MCF 10A (cell line): ENCODE results near the gene UCN3. TPM values are rescaled to one million over a fixed set of nuclear protein-coding genes. Genes with fewer than 3 reads are reported as not detected.

Experiments used
- BruUV-seq: library from RNA; stranded (reverse); fragments of 400-500 nt; replicated peaks from 2 replicates; lab custom pipeline; 2021; lab: Mats Ljungman, UMichigan
- CTCF ChIA-PET: fragments of 300-600 bp; sonication (Branson Sonifier 250); formaldehyde crosslinking; extraction: SDS; loops from one replicate; lab custom pipeline; 2021; ENCODE audit warnings: antibody characterized with exemption, inconsistent platforms; lab: Yijun Ruan, JAX
- POLR2A ChIA-PET: fragments of 300-600, 350-650 bp; sonication (Branson Sonifier 250); formaldehyde crosslinking; extraction: SDS; loops from one replicate; lab custom pipeline; 2020; ENCODE audit warnings: antibody characterized with exemption, inconsistent platforms; lab: Yijun Ruan, JAX
- DNase-seq: peaks from one replicate; pipeline ENCODE4 v3.0.0-alpha.2; 2018; ENCODE audit not compliant: unreplicated experiment
- H3K27ac Mint-ChIP-seq: one replicate; pipeline ENCODE4 v1.8.0; 2022; ENCODE audit warnings: mild to moderate bottlenecking, low read depth, mixed read lengths; ENCODE audit not compliant: unreplicated experiment
- H3K27me3 Mint-ChIP-seq: one replicate; pipeline ENCODE4 v1.8.0; 2022; ENCODE audit warnings: mixed read lengths; ENCODE audit not compliant: insufficient read depth, unreplicated experiment
- H3K36me3 Mint-ChIP-seq: one replicate; pipeline ENCODE4 v1.8.0; 2022; ENCODE audit warnings: mild to moderate bottlenecking, moderate library complexity, mixed read lengths; ENCODE audit not compliant: insufficient read depth, unreplicated experiment
- H3K4me1 Mint-ChIP-seq: one replicate; pipeline ENCODE4 v1.8.0; 2022; ENCODE audit warnings: mixed read lengths; ENCODE audit not compliant: insufficient read depth, unreplicated experiment
- H3K4me3 Mint-ChIP-seq: one replicate; pipeline ENCODE4 v1.8.0; 2022; ENCODE audit warnings: mild to moderate bottlenecking, moderate library complexity, mixed read lengths; ENCODE audit not compliant: unreplicated experiment
- H3K9me3 Mint-ChIP-seq: one replicate; pipeline ENCODE4 v1.8.0; 2022; ENCODE audit warnings: mixed read lengths; ENCODE audit not compliant: unreplicated experiment
- CTCF ChIP-seq: fragments of 200-600 bp; IDR thresholded peaks from one replicate; pipeline ENCODE4 v1.8.0; 2022; ENCODE audit warnings: antibody characterized with exemption, mild to moderate bottlenecking; ENCODE audit not compliant: unreplicated experiment
- intact Hi-C: fragments of 100-400 bp; cut with micrococcal nuclease; formaldehyde crosslinking; loops from 2 replicates; pipeline ENCODE4 v1.14.1; 2022
- total RNA-seq: library from RNA; stranded (reverse); gene quantifications from 2 replicates; pipeline ENCODE4 v1.2.3, GENCODE V29; 2022

UCN3 gene
- total RNA-seq, 1 experiment from 2014 or later: not detected

- DNase-seq: no peak
- H3K4me1 Mint-ChIP-seq: no peaks in the 10 kb centered on the region
- intact Hi-C loops: no loop called here
- no peak overlapping the region for H3K4me3 Mint-ChIP-seq
- CTCF ChIA-PET: interaction anchor here (0.6 to 2.5 kb wide), 7 partner anchors 13 to 617 kb away, joined by 3 to 13 read pairs (median 4); no protein-coding TSS in a partner anchor
- H3K9me3 Mint-ChIP-seq: no peaks in the 10 kb centered on the region
- H3K27me3 Mint-ChIP-seq: no peaks in the 10 kb centered on the region
- TF ChIP-seq CTCF: no peak
- POLR2A ChIA-PET: interaction anchor here (0.6 to 1.1 kb wide), 4 partner anchors 11 to 291 kb away, joined by 3 to 4 read pairs (median 3); no protein-coding TSS in a partner anchor
- no peak overlapping the region for H3K27ac Mint-ChIP-seq
- no peaks in the 10 kb centered on the region for H3K36me3 Mint-ChIP-seq
- BruUV-seq: no TSS peak
These were observed 32.0 kb downstream of the UCN3 start for GRCh38 chr10:5396556-5397300.

GRCh38 chr10:5399332-5399731 is 34.6 kb downstream of the UCN3 start:
- ChIA-PET CTCF (interaction anchor here (0.9 to 1.3 kb wide), 2 partner anchors 14 to 35 kb away, joined by 3 to 4 read pairs; no protein-coding TSS in a partner anchor), POLR2A (interaction anchor here (0.8 kb wide), 1 partner anchor 9 kb away, joined by 3 read pairs; no protein-coding TSS in a partner anchor)
- no peak for TF ChIP-seq CTCF
- no peaks in the 10 kb centered on the region for H3K4me1 Mint-ChIP-seq
- H3K9me3 Mint-ChIP-seq: no peaks in the 10 kb centered on the region
- H3K27me3 Mint-ChIP-seq: no peaks in the 10 kb centered on the region
- intact Hi-C loops: no loop called here
- BruUV-seq: no TSS peak
- H3K36me3 Mint-ChIP-seq: no peaks in the 10 kb centered on the region
- H3K27ac Mint-ChIP-seq: no peak overlapping the region
- H3K4me3 Mint-ChIP-seq: no peak overlapping the region
- DNase-seq: no peak

- Mint-ChIP-seq H3K4me1 (peaks cover 5% of the 10 kb centered on the region), H3K36me3 (no peaks in the 10 kb centered on the region), H3K27me3 (no peaks in the 10 kb centered on the region), H3K27ac (no peak overlapping the region), H3K4me3 (no peak overlapping the region), H3K9me3 (no peaks in the 10 kb centered on the region)
- ChIA-PET CTCF (interaction anchor here (1.3 kb wide), 1 partner anchor 34 kb away, joined by 4 read pairs; no protein-coding TSS in a partner anchor), POLR2A (interaction anchor here (0.6 to 1.6 kb wide), 2 partner anchors 13 to 313 kb away, joined by 4 to 5 read pairs; no protein-coding TSS in a partner anchor)
- DNase-seq: no peak
- TF ChIP-seq CTCF: no peak
- intact Hi-C loops: no loop called here
- no TSS peak for BruUV-seq
These were observed 35.9 kb downstream of the UCN3 start for GRCh38 chr10:5400468-5401240.

GRCh38 chr10:5402798-5403197 is 38.0 kb downstream of the UCN3 start:
- DNase-seq: no peak

More at GRCh38 chr10:5402798-5403197, 38.0 kb downstream of the UCN3 start:
- CTCF ChIA-PET: no interaction called here
- H3K27ac Mint-ChIP-seq: no peak overlapping the region
- BruUV-seq: no TSS peak
- no peaks in the 10 kb centered on the region for H3K27me3 Mint-ChIP-seq
- peaks cover 5% of the 10 kb centered on the region for H3K4me1 Mint-ChIP-seq
- H3K9me3 Mint-ChIP-seq: no peaks in the 10 kb centered on the region
- intact Hi-C loops: no loop called here
- TF ChIP-seq CTCF: no peak
- no peaks in the 10 kb centered on the region for H3K36me3 Mint-ChIP-seq
- POLR2A ChIA-PET: interaction anchor here (0.8 kb wide), 1 partner anchor 10 kb away, joined by 4 read pairs; no protein-coding TSS in a partner anchor
- H3K4me3 Mint-ChIP-seq: no peak overlapping the region
